SK-N-SH treated with all-trans-retinoic acid at 6 μM for 48 hours (cell line): ENCODE data around the gene KIF23.
A peak's percentile ranks its signal among the peaks of the same experiment; 100 is the strongest.

Source experiments
- ATAC-seq: fragments of 200-7000 bp; cut with Tn5 transposase; 3 replicates; pipeline ENCODE4 v1.9.1; 2020; ENCODE audit warnings: mild to moderate bottlenecking, moderate library complexity
- ARNTL ChIP-seq: fragments of 450-650 bp; formaldehyde crosslinking; IDR thresholded peaks from 2 replicates; pipeline ENCODE4 v1.5.0; 2020; ENCODE audit warnings: low read depth, mild to moderate bottlenecking, moderate library complexity, borderline replicate concordance
- BACH2 ChIP-seq: fragments of 250-450 bp; sonication (Bioruptor Pico); IDR thresholded peaks from 2 replicates; pipeline ENCODE4 v1.9.0; 2021; ENCODE audit warnings: mild to moderate bottlenecking, borderline replicate concordance
- CREB5 ChIP-seq: fragments of 250-450 bp; sonication (Bioruptor Pico); IDR thresholded peaks from 2 replicates; pipeline ENCODE4 v1.5.1; 2020; ENCODE audit warnings: low read depth, mild to moderate bottlenecking, moderate library complexity
- CSDC2 ChIP-seq: fragments of 250-450 bp; sonication (Bioruptor Pico); IDR thresholded peaks from 2 replicates; pipeline ENCODE4 v1.5.0; 2020; ENCODE audit warnings: mild to moderate bottlenecking, moderate library complexity
- CSRNP3 ChIP-seq: fragments of 250-450 bp; sonication (Bioruptor Pico); IDR thresholded peaks from 2 replicates; pipeline ENCODE4 v1.5.1; 2021; ENCODE audit warnings: mild to moderate bottlenecking, moderate library complexity
- ESRRG ChIP-seq: fragments of 250-450 bp; sonication (Bioruptor Pico); IDR thresholded peaks from 2 replicates; pipeline ENCODE4 v1.6.1; 2021; ENCODE audit warnings: mild to moderate bottlenecking
- GLIS3 ChIP-seq: fragments of 250-450 bp; sonication (Bioruptor Pico); IDR thresholded peaks from 2 replicates; pipeline ENCODE4 v1.5.0; 2020; ENCODE audit warnings: mild to moderate bottlenecking, moderate library complexity
- ISL1 ChIP-seq: fragments of 250-450 bp; sonication (Bioruptor Pico); IDR thresholded peaks from 2 replicates; pipeline ENCODE4 v2.1.2; 2022; ENCODE audit warnings: mild to moderate bottlenecking, moderate library complexity
- OSR1 ChIP-seq: fragments of 250-450 bp; sonication (Bioruptor Pico); IDR thresholded peaks from 2 replicates; pipeline ENCODE4 v1.8.0; 2022; ENCODE audit warnings: moderate library complexity, mild to moderate bottlenecking, inconsistent platforms
- POU6F1 ChIP-seq: fragments of 250-450 bp; sonication (Bioruptor Pico); IDR thresholded peaks from 2 replicates; pipeline ENCODE4 v1.8.0; 2021; ENCODE audit warnings: low read depth, mild to moderate bottlenecking, moderate library complexity, borderline replicate concordance
- RARB ChIP-seq: fragments of 250-450 bp; sonication (Bioruptor Pico); IDR thresholded peaks from 2 replicates; pipeline ENCODE4 v1.8.0; 2021; ENCODE audit warnings: mild to moderate bottlenecking, moderate library complexity
- SNAI2 ChIP-seq: fragments of 250-450 bp; sonication (Bioruptor Pico); IDR thresholded peaks from 2 replicates; pipeline ENCODE4 v1.5.0; 2020; ENCODE audit warnings: mild to moderate bottlenecking, moderate library complexity
- TCF4 ChIP-seq: fragments of 250-450 bp; sonication (Bioruptor Pico); IDR thresholded peaks from 2 replicates; pipeline ENCODE4 v1.8.0; 2021; ENCODE audit warnings: mild to moderate bottlenecking, moderate library complexity, borderline replicate concordance
- TOX ChIP-seq: fragments of 250-450 bp; sonication (Bioruptor Pico); IDR thresholded peaks from 2 replicates; pipeline ENCODE4 v1.8.0; 2021; ENCODE audit warnings: mild to moderate bottlenecking, moderate library complexity, borderline replicate concordance
- TSHZ2 ChIP-seq: fragments of 250-450 bp; sonication (Bioruptor Pico); IDR thresholded peaks from 2 replicates; pipeline ENCODE4 v1.5.0; 2020; ENCODE audit warnings: mild to moderate bottlenecking, moderate library complexity
- ZC3H10 ChIP-seq: fragments of 250-450 bp; sonication (Bioruptor Pico); IDR thresholded peaks from 2 replicates; pipeline ENCODE4 v1.5.1; 2021; ENCODE audit warnings: mild to moderate bottlenecking, moderate library complexity
- ZFP3 ChIP-seq: fragments of 250-450 bp; sonication (Bioruptor Pico); IDR thresholded peaks from 2 replicates; pipeline ENCODE4 v1.5.0; 2020; ENCODE audit warnings: mild to moderate bottlenecking, moderate library complexity
- ZFP30 ChIP-seq: fragments of 450-650 bp; formaldehyde crosslinking; IDR thresholded peaks from 2 replicates; pipeline ENCODE4 v1.5.0; 2022; ENCODE audit warnings: mild to moderate bottlenecking, moderate library complexity
- ZNF565 ChIP-seq: fragments of 450-650 bp; formaldehyde crosslinking; conservative IDR thresholded peaks from 2 replicates; pipeline ENCODE4 v1.5.0; 2020; ENCODE audit warnings: low read depth, mild to moderate bottlenecking, moderate library complexity
- ZNF70 ChIP-seq: fragments of 450-650 bp; formaldehyde crosslinking; IDR thresholded peaks from 2 replicates; pipeline ENCODE4 v1.5.0; 2020; ENCODE audit warnings: mild to moderate bottlenecking, moderate library complexity
- ZNF8 ChIP-seq: fragments of 450-650 bp; formaldehyde crosslinking; IDR thresholded peaks from 2 replicates; pipeline ENCODE4 v1.5.0; 2020; ENCODE audit warnings: mild to moderate bottlenecking, moderate library complexity

Gene KIF23

GRCh38 chr15:69410248-69410874 lies 3.8 kb upstream of the KIF23 start:
- peak; percentile 57 for ATAC-seq
- TF ChIP-seq TCF4 (CRISPR knock-in tag) (no peak), CSDC2 (no peak), RARB (CRISPR knock-in tag) (no peak), OSR1 (no peak), ISL1 (no peak), BACH2 (CRISPR knock-in tag) (no peak), GLIS3 (CRISPR knock-in tag) (no peak), ZC3H10 (CRISPR knock-in tag) (no peak), CREB5 (no peak), SNAI2 (CRISPR knock-in tag) (no peak), ZNF565 (CRISPR knock-in tag) (no peak), TSHZ2 (CRISPR knock-in tag) (no peak), TOX (CRISPR knock-in tag) (no peak), ESRRG (no peak), POU6F1 (CRISPR knock-in tag) (no peak), CSRNP3 (CRISPR knock-in tag) (no peak)
- TF ChIP-seq, all 23 proteins: peak for 0

GRCh38 chr15:69412274-69412673 lies 1.9 kb upstream of the KIF23 start:
- TF ChIP-seq ISL1 = no peak
- no peak for TF ChIP-seq RARB (CRISPR knock-in tag)
- no peak for TF ChIP-seq SNAI2 (CRISPR knock-in tag)
- TF ChIP-seq TCF4 (CRISPR knock-in tag) = no peak
- TF ChIP-seq ZNF70 = no peak
- TF ChIP-seq ZFP30 (CRISPR knock-in tag) = no peak
- TF ChIP-seq ARNTL (CRISPR knock-in tag) = no peak
- ATAC-seq = no peak

GRCh38 chr15:69412701-69413100 lies 1.4 kb upstream of the KIF23 start:
- ATAC-seq = no peak
- TF ChIP-seq CSDC2 (no peak), TSHZ2 (CRISPR knock-in tag) (no peak), SNAI2 (CRISPR knock-in tag) (no peak), ZNF565 (CRISPR knock-in tag) (no peak), POU6F1 (CRISPR knock-in tag) (no peak), ZC3H10 (CRISPR knock-in tag) (no peak), ZFP3 (CRISPR knock-in tag) (no peak), ARNTL (CRISPR knock-in tag) (no peak), ESRRG (no peak), CREB5 (no peak), RARB (CRISPR knock-in tag) (no peak), ISL1 (no peak), ZNF8 (no peak), ZFP30 (CRISPR knock-in tag) (no peak), OSR1 (no peak), TCF4 (CRISPR knock-in tag) (no peak)
